Measurements from ENCODE around the gene USP27X.

USP27X gene

DNA sequence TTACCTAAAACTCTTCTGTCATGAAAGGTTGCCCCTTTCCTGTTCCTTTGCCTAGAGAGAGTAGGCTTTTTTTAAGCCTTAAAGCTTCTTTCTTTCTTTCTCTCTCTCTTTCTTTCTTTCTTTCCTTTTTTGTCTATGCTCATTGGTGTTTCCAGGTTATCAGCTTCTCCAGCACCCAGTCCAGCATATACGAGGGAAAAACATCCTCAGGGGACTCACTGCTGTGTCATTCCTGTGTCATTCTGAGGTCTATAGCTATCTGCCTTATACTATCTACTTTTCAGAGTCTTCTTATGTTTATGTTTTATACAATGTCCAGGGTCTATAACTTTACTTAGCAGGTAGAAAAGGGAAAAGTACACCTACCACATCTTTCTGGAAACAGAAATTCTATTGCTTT lies 10.5 kb upstream of the USP27X start:
- no peaks in the 10 kb centered on the region for H3K4me1 Mint-ChIP-seq
- H3K9me3 Mint-ChIP-seq = no peaks in the 10 kb centered on the region
- no peak for ATAC-seq
- peaks cover 7% of the 10 kb centered on the region for H3K27me3 Mint-ChIP-seq
- no peak for DNase-seq
- H3K4me3 Mint-ChIP-seq = no peak overlapping the region
- no peaks in the 10 kb centered on the region for H3K36me3 Mint-ChIP-seq (ENCODE audit: low read depth)
- H3K27ac Mint-ChIP-seq = no peak overlapping the region

- H3K27me3 Mint-ChIP-seq = no peaks in the 10 kb centered on the region
- ATAC-seq (no peak), DNase-seq (no peak)
- no peaks in the 10 kb centered on the region for H3K9me3 Mint-ChIP-seq
- no peaks in the 10 kb centered on the region for H3K36me3 Mint-ChIP-seq (ENCODE audit: low read depth)
- no peak overlapping the region for H3K27ac Mint-ChIP-seq
- H3K4me3 Mint-ChIP-seq = no peak overlapping the region
- H3K4me1 Mint-ChIP-seq = peaks cover 25% of the 10 kb centered on the region
Measured at GRCh38 chrX:49876750-49877149, 2.5 kb upstream of the USP27X start.

DNA sequence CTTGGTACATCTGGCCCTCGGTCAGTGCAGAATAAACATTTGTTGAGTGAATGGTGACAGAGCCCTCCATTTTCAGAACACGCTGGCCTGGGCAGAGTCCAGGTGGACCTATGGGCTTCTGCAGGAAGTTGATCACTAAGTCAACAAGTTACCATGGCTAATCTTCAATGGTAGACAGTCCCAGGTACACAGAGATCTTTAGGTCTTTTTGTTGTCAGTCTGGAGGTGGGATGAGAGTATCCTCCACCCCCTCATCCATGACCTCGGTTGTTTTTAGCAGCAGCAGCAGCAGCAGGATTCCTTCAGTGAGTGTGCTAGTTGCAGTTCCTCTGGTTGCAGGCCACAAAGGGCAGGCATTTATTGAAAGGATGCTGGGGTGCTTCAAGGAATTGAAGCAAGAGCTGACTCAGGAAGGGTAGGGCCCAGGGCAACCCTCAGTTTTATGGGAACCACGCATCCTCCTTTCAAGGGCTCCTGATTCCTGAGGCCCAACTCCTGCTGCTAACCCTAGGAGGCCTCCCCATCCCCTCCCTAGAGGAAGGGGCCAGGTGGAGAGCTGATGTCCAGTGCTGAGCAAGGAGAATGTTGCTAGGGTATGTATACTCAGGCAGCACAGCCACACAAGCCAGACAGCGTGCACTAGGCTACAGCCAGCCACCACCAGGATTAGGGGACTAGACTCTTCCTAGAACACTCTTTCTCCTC lies 1.7 kb upstream of the USP27X start:
- DNase-seq = no peak

GRCh38 chrX:49878128-49878833 lies 1.0 kb upstream of the USP27X start:
- H3K9me3 Mint-ChIP-seq = no peaks in the 10 kb centered on the region
- peak overlapping the region; percentile 74 for H3K4me3 Mint-ChIP-seq
- peaks cover 27% of the 10 kb centered on the region for H3K4me1 Mint-ChIP-seq
- peak overlapping the region; percentile 81 for H3K27ac Mint-ChIP-seq
- ATAC-seq = no peak
- DNase-seq = no peak
- H3K27me3 Mint-ChIP-seq = no peaks in the 10 kb centered on the region
- H3K36me3 Mint-ChIP-seq (ENCODE audit: low read depth) = no peaks in the 10 kb centered on the region

More for the DNA sequence above, 1.7 kb upstream of the USP27X start:
- no peak overlapping the region for H3K27ac Mint-ChIP-seq
- H3K4me1 Mint-ChIP-seq = peaks cover 27% of the 10 kb centered on the region
- no peak overlapping the region for H3K4me3 Mint-ChIP-seq
- H3K27me3 Mint-ChIP-seq = no peaks in the 10 kb centered on the region
- no peaks in the 10 kb centered on the region for H3K36me3 Mint-ChIP-seq (ENCODE audit: low read depth)
- H3K9me3 Mint-ChIP-seq = no peaks in the 10 kb centered on the region
- no peak for ATAC-seq

DNA sequence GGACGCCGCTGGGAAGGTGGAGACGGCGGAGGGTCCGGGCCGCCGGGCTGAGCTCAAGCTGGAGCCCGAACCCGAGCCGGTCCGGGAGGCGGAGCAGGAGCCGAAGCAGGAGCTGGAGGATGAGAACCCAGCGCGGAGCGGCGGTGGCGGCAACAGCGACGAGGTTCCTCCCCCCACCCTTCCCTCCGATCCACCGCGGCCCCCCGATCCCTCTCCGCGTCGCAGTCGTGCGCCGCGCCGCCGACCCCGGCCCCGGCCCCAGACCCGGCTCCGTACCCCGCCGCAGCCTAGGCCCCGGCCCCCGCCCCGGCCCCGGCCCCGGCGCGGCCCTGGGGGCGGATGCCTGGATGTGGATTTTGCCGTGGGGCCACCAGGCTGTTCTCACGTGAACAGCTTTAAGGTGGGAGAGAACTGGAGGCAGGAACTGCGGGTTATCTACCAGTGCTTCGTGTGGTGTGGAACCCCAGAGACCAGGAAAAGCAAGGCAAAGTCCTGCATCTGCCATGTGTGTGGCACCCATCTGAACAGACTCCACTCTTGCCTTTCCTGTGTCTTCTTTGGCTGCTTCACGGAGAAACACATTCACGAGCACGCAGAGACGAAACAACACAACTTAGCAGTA lies 483 bp downstream of the USP27X start:
- no peaks in the 10 kb centered on the region for H3K36me3 Mint-ChIP-seq (ENCODE audit: low read depth)
- H3K4me3 Mint-ChIP-seq = peak overlapping the region; percentile 74
- H3K27ac Mint-ChIP-seq = no peak overlapping the region
- no peaks in the 10 kb centered on the region for H3K27me3 Mint-ChIP-seq
- ATAC-seq (peak; percentile 31), DNase-seq (no peak)
- no peaks in the 10 kb centered on the region for H3K9me3 Mint-ChIP-seq
- H3K4me1 Mint-ChIP-seq = peaks cover 29% of the 10 kb centered on the region

GRCh38 chrX:49880668-49881067 lies 1.4 kb downstream of the USP27X start:
- DNase-seq (no peak), ATAC-seq (no peak)
- Mint-ChIP-seq H3K9me3 (no peaks in the 10 kb centered on the region), H3K27ac (no peak overlapping the region), H3K4me1 (peaks cover 29% of the 10 kb centered on the region), H3K27me3 (no peaks in the 10 kb centered on the region), H3K36me3 (ENCODE audit: low read depth) (no peaks in the 10 kb centered on the region), H3K4me3 (no peak overlapping the region)

- no peaks in the 10 kb centered on the region for H3K27me3 Mint-ChIP-seq
- no peaks in the 10 kb centered on the region for H3K36me3 Mint-ChIP-seq (ENCODE audit: low read depth)
- no peaks in the 10 kb centered on the region for H3K9me3 Mint-ChIP-seq
- peak; percentile 61 for DNase-seq
- peak; percentile 22 for ATAC-seq
- H3K27ac Mint-ChIP-seq = no peak overlapping the region
- H3K4me3 Mint-ChIP-seq = no peak overlapping the region
- H3K4me1 Mint-ChIP-seq = peaks cover 19% of the 10 kb centered on the region
Measured at GRCh38 chrX:49884290-49884862, 5.1 kb downstream of the USP27X start.

DNA sequence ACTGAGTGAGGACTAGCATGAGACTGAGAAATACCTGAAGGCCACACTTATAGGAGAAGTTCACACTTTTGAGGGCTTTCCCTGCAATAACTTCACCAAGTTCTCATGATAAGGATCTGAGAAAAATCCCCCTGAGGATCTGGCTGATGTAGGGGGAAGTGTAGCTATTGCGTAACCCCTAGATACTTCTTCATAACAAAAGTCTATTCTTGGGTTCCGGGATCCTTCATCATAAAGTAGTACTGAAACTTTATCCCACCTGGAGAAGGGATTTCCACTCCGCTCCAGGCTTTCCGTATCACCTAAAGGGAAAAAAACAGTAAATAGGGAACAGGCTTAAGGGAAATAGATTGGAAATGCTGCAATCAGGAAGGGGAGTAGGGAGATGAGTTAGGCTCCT lies 13.3 kb downstream of the USP27X start:
- no peaks in the 10 kb centered on the region for H3K4me1 Mint-ChIP-seq
- no peak for ATAC-seq
- H3K9me3 Mint-ChIP-seq = peaks cover 10% of the 10 kb centered on the region
- peaks cover 8% of the 10 kb centered on the region for H3K27me3 Mint-ChIP-seq
- H3K27ac Mint-ChIP-seq = no peak overlapping the region
- no peak overlapping the region for H3K4me3 Mint-ChIP-seq
- no peak for DNase-seq
- no peaks in the 10 kb centered on the region for H3K36me3 Mint-ChIP-seq (ENCODE audit: low read depth)

GRCh38 chrX:49896951-49897350 lies 17.7 kb downstream of the USP27X start:
- H3K27ac Mint-ChIP-seq = no peak overlapping the region
- DNase-seq (no peak), ATAC-seq (no peak)
- H3K36me3 Mint-ChIP-seq (ENCODE audit: low read depth) = no peaks in the 10 kb centered on the region
- peaks cover 16% of the 10 kb centered on the region for H3K27me3 Mint-ChIP-seq
- H3K4me3 Mint-ChIP-seq = no peak overlapping the region
- H3K9me3 Mint-ChIP-seq = peaks cover 12% of the 10 kb centered on the region
- H3K4me1 Mint-ChIP-seq = no peaks in the 10 kb centered on the region

DNA sequence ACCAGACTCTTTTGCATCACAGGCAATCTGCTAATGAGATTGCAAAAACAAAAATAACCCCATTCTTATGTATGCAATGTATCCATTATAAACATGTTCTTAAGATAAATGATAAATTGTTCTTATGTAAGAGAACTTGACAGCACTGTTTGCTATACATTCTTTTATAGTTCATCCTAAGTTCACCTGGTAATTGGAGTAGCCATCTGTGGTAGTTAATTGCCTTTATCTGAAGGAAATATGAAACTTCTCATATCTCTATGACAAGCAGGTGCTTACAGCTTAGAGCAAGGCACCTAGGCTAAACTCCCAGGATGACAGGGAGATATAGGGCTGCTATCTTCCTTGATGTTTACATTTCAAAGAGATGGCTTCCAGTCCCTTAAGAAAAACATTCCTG lies 21.8 kb downstream of the USP27X start:
- ATAC-seq (no peak), DNase-seq (no peak)
- H3K4me3 Mint-ChIP-seq = no peak overlapping the region
- H3K27me3 Mint-ChIP-seq = peaks cover 11% of the 10 kb centered on the region
- no peak overlapping the region for H3K27ac Mint-ChIP-seq
- no peaks in the 10 kb centered on the region for H3K4me1 Mint-ChIP-seq
- H3K36me3 Mint-ChIP-seq (ENCODE audit: low read depth) = no peaks in the 10 kb centered on the region
- H3K9me3 Mint-ChIP-seq = peaks cover 12% of the 10 kb centered on the region

DNA sequence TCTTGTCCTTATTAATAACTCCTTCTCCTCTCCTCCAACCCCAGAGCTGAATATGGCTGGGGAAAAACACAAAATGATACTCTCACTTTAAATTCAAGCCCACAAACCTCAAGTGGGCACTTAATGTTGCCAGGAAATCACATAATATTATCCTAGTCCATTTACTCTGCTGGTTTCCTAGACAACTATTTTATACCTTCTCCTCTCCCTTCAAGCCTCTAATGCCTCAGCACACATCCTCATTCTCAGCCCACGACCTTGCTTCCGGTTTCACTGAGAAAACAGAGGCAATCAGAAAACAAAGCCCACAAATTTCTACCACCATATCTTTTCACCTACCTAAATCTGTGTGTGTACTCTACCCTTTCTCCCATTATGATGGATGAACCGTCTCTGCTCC lies 31.1 kb downstream of the USP27X start:
- ATAC-seq = peak; percentile 33
- H3K27ac Mint-ChIP-seq = peak overlapping the region; percentile 58
- H3K27me3 Mint-ChIP-seq = no peaks in the 10 kb centered on the region
- DNase-seq = no peak
- no peaks in the 10 kb centered on the region for H3K9me3 Mint-ChIP-seq
- H3K36me3 Mint-ChIP-seq (ENCODE audit: low read depth) = no peaks in the 10 kb centered on the region
- no peak overlapping the region for H3K4me3 Mint-ChIP-seq
- H3K4me1 Mint-ChIP-seq = peaks cover 14% of the 10 kb centered on the region

DNA sequence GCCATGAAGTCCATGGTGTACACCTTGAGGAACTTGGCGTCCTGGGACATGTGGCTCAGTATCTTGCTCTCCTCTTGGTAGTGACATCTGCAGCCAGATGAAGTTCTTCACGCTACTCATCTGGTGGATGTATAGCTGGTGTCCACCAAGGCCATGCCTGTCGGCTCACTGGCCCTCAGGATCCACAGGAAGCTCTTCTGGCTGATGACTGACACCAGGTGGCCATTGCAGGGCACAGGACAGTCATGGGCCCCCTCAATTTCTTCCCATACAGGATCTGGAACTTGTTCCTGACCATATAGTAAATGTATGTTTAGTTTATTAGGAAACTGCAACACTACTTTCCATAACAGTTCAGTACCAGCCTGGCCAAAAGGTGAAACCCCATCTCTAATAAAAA lies 32.8 kb downstream of the USP27X start:
- no peak for DNase-seq
- Mint-ChIP-seq H3K4me1 (peaks cover 14% of the 10 kb centered on the region), H3K9me3 (no peaks in the 10 kb centered on the region), H3K4me3 (no peak overlapping the region), H3K27ac (no peak overlapping the region), H3K27me3 (no peaks in the 10 kb centered on the region), H3K36me3 (ENCODE audit: low read depth) (no peaks in the 10 kb centered on the region)
- ATAC-seq = no peak

DNA sequence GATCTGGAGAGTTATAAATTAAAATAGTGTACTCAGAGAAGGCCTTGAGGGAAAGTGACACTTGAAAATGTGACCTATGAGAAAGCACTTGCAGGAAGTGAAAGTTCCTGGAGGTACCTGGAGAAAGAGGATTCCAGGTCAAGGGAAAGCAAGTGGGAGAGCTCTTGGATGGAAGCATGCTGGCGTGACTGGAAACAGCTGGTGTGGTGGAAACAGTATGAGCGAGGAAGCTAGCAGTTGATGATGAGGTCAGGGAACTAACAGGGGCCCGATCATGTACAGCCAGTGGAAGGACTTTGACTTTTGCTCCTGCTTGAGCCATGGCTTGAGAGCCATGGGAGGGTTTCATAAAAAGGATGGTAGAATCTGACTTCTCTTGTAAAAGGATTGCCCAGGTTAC lies 33.6 kb downstream of the USP27X start:
- H3K27me3 Mint-ChIP-seq = no peaks in the 10 kb centered on the region
- no peak for DNase-seq
- no peaks in the 10 kb centered on the region for H3K9me3 Mint-ChIP-seq
- peaks cover 14% of the 10 kb centered on the region for H3K4me1 Mint-ChIP-seq
- H3K36me3 Mint-ChIP-seq (ENCODE audit: low read depth) = no peaks in the 10 kb centered on the region
- H3K4me3 Mint-ChIP-seq = no peak overlapping the region
- no peak for ATAC-seq
- no peak overlapping the region for H3K27ac Mint-ChIP-seq

DNA sequence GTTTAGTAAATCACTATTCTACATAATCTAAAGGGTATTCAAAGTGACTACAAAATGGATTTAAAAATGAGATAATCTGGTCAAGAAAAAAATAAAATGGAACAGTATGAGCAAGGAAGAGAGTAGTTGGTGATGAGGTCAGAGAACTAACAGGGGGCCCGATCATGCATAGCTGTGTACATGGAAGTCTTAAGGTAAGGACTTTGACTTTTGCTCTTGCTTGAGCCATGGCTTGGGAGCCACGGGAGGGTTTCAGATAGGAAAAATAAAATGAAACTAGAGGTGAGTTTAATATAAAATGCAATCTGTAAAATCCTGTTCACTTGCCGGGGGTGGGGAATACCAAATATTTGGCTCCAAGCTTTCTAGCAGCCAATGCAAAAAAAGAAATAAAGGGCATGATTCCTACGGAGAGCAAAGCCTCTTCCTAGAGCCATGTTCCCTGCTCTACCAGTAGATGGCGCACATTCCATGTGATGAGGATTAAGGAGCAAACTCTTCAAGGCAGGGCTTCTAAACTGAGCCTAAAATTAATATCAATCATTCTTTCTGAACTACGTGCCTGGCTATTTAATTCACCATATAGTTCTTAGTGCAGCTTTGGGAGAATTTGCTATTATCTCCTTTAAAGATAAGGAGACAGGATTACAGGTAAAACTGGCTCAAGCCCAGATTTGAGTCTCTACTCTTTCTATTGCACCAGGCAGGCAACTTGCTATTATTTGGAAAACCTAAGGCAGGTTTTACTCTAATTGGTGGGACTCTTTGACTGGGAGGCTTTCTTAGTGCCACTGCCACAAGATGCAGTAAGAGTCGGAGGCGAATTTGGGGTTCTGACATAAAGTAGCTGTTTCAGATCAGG lies 36.3 kb downstream of the USP27X start:
- Mint-ChIP-seq H3K36me3 (ENCODE audit: low read depth) (no peaks in the 10 kb centered on the region), H3K9me3 (no peaks in the 10 kb centered on the region), H3K27me3 (no peaks in the 10 kb centered on the region), H3K4me3 (no peak overlapping the region), H3K4me1 (peaks cover 2% of the 10 kb centered on the region), H3K27ac (no peak overlapping the region)
- ATAC-seq = peak; percentile 61
- peak; percentile 26 for DNase-seq
